Measurements from ENCODE around the gene KANTR. TPM values are rescaled to one million over a fixed set of nuclear protein-coding genes. Genes with fewer than 3 reads are reported as not detected.

KANTR gene
- total and polyA plus RNA-seq, 5 donors = 4.4 to 6.7 (median 5.2) TPM

DNA sequence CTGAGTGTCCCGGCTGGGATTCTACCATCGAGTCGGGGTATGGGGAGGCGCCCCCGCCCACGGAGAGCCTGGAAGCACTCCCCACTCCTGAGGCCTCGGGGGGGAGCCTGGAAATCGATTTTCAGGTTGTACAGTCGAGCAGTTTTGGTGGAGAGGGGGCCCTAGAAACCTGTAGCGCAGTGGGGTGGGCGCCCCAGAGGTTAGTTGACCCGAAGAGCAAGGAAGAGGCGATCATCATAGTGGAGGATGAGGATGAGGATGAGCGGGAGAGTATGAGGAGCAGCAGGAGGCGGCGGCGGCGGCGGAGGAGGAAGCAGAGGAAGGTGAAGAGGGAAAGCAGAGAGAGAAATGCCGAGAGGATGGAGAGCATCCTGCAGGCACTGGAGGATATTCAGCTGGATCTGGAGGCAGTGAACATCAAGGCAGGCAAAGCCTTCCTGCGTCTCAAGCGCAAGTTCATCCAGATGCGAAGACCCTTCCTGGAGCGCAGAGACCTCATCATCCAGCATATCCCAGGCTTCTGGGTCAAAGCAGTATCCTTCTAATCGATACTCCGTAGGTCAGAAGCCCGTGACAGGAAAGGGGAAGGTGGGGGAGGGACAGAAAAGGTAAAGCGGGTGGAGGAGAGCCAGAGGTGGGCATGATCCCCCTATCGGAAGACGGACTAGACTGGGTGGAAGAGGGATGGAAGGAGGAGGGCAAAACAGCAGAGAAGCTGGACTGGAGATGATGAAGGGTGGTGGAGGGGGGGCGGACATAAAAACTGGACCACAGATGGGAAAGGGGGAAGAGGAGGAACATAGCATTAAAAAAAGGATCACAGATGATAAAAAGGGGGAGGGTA is 10.9 kb upstream of the KANTR start:
- intact Hi-C loops (cut with DNase I) = no loop called here
- Histone ChIP-seq H3K4me3 (ENCODE audit: low read length) (peak overlapping the region; percentile 79), H3K4me1 (ENCODE audit: control insufficient read depth, insufficient read depth, low read length) (peaks cover 3% of the 10 kb centered on the region), H3K27me3 (ENCODE audit: control insufficient read depth, insufficient read depth) (no peaks in the 10 kb centered on the region), H3K9me3 (ENCODE audit: control insufficient read depth, low read length) (no peaks in the 10 kb centered on the region), H3K27ac (ENCODE audit: low read length) (peak overlapping the region; percentile 91)
- no peak for DNase-seq
- 4% methylated on average over 31 of the region's 31 CpGs for WGBS
- no peak for ATAC-seq

- Histone ChIP-seq H3K4me3 (ENCODE audit: low read length) (peak overlapping the region; percentile 79), H3K9me3 (ENCODE audit: control insufficient read depth, low read length) (no peaks in the 10 kb centered on the region), H3K27me3 (ENCODE audit: control insufficient read depth, insufficient read depth) (no peaks in the 10 kb centered on the region), H3K27ac (ENCODE audit: low read length) (peak overlapping the region; percentile 48), H3K4me1 (ENCODE audit: control insufficient read depth, insufficient read depth, low read length) (peaks cover 3% of the 10 kb centered on the region)
- intact Hi-C loops (cut with DNase I) = no loop called here
- no peak for DNase-seq
- ATAC-seq = no peak
- WGBS = 63% methylated on average over 4 of the region's 4 CpGs
Observed at GRCh38 chrX:53084043-53084570, 9.8 kb upstream of the KANTR start.

- H3K4me3 ChIP-seq (ENCODE audit: low read length) = no peak overlapping the region
- 82% methylated on average over 9 of the region's 9 CpGs for WGBS
- H3K27me3 ChIP-seq (ENCODE audit: control insufficient read depth, insufficient read depth) = no peaks in the 10 kb centered on the region
- no peaks in the 10 kb centered on the region for H3K9me3 ChIP-seq (ENCODE audit: control insufficient read depth, low read length)
- intact Hi-C loops (cut with DNase I) = no loop called here
- DNase-seq (no peak), ATAC-seq (no peak)
- H3K4me1 ChIP-seq (ENCODE audit: control insufficient read depth, insufficient read depth, low read length) = peaks cover 3% of the 10 kb centered on the region
- no peak overlapping the region for H3K27ac ChIP-seq (ENCODE audit: low read length)
Observed at GRCh38 chrX:53084863-53085262, 9.1 kb upstream of the KANTR start.

DNA sequence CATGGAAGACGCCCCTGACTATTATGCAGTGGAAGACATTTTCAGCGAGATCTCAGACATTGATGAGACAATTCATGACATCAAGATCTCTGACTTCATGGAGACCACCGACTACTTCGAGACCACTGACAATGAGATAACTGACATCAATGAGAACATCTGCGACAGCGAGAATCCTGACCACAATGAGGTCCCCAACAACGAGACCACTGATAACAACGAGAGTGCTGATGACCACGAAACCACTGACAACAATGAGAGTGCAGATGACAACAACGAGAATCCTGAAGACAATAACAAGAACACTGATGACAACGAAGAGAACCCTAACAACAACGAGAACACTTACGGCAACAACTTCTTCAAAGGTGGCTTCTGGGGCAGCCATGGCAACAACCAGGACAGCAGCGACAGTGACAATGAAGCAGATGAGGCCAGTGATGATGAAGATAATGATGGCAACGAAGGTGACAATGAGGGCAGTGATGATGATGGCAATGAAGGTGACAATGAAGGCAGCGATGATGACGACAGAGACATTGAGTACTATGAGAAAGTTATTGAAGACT is 8.2 kb upstream of the KANTR start:
- DNase-seq = no peak
- H3K4me3 ChIP-seq (ENCODE audit: low read length) = no peak overlapping the region
- H3K27me3 ChIP-seq (ENCODE audit: control insufficient read depth, insufficient read depth) = no peaks in the 10 kb centered on the region
- 80% methylated on average over 17 of the region's 17 CpGs for WGBS
- no peaks in the 10 kb centered on the region for H3K9me3 ChIP-seq (ENCODE audit: control insufficient read depth, low read length)
- H3K27ac ChIP-seq (ENCODE audit: low read length) = peak overlapping the region; percentile 73
- H3K4me1 ChIP-seq (ENCODE audit: control insufficient read depth, insufficient read depth, low read length) = peaks cover 3% of the 10 kb centered on the region
- intact Hi-C loops (cut with DNase I) = no loop called here
- ATAC-seq = no peak

GRCh38 chrX:53086464-53086863 is 7.5 kb upstream of the KANTR start:
- Histone ChIP-seq H3K27me3 (ENCODE audit: control insufficient read depth, insufficient read depth) (no peaks in the 10 kb centered on the region), H3K4me1 (ENCODE audit: control insufficient read depth, insufficient read depth, low read length) (peaks cover 3% of the 10 kb centered on the region), H3K9me3 (ENCODE audit: control insufficient read depth, low read length) (no peaks in the 10 kb centered on the region), H3K27ac (ENCODE audit: low read length) (peak overlapping the region; percentile 94), H3K4me3 (ENCODE audit: low read length) (no peak overlapping the region)
- intact Hi-C loops (cut with DNase I) = no loop called here
- peak in 1 of 2 donors; percentile 32 for ATAC-seq
- 36% methylated on average over 6 of the region's 6 CpGs for WGBS
- peak; percentile 58 to 89 (median 78) for DNase-seq

GRCh38 chrX:53087388-53087831 is 6.5 kb upstream of the KANTR start:
- H3K9me3 ChIP-seq (ENCODE audit: control insufficient read depth, low read length) = no peaks in the 10 kb centered on the region
- peak overlapping the region; percentile 94 for H3K27ac ChIP-seq (ENCODE audit: low read length)
- H3K4me1 ChIP-seq (ENCODE audit: control insufficient read depth, insufficient read depth, low read length) = peaks cover 3% of the 10 kb centered on the region
- no peaks in the 10 kb centered on the region for H3K27me3 ChIP-seq (ENCODE audit: control insufficient read depth, insufficient read depth)
- H3K4me3 ChIP-seq (ENCODE audit: low read length) = no peak overlapping the region
- DNase-seq (no peak), ATAC-seq (no peak)
- intact Hi-C loops (cut with DNase I) = no loop called here
- WGBS = 50% methylated on average over 3 of the region's 3 CpGs

DNA sequence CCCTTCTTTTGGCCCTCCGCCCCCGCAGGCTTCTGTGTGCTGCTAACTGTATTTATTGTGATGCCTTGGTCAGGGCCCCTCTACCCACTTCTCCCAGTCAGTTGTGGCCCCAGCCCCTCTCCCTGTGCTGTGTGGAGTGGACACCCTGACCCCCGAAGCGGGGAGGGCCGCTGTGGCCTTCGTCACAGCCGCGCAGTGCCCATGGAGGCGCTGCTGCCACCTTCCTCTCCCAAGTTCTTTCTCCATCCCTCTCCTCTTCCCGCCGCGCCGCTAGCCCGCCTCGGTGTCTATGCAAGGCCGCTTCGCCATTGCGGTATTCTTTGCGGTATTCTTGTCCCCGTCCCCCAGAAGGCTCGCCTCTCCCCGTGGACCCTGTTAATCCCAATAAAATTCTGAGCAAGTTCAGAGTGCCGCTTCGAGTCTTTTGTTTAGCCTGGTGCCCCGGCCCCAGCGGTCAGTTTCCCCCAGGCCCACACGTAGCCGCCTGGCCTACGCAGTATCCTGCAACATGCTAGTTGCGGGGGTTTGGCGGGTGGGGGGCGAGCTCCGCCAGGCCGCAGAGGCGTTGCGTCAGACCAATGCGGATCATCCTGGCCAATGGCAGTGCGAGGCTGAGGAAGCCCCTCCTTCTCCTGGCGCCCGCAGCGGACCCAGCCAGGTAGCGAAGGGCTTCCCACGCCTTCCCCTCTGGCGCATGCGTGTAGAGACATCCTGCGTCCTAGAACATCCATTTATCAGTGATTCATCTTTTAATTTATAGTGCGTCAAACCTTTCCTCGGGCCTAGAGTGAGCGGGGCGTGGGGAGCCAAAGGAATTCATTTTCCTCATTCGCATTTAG is 5.6 kb upstream of the KANTR start:
- WGBS = 21% methylated on average over 51 of the region's 51 CpGs
- DNase-seq = peak; percentile 89 to 92 (median 92)
- Histone ChIP-seq H3K9me3 (ENCODE audit: control insufficient read depth, low read length) (no peaks in the 10 kb centered on the region), H3K4me3 (ENCODE audit: low read length) (peak overlapping the region; percentile 59), H3K27me3 (ENCODE audit: control insufficient read depth, insufficient read depth) (no peaks in the 10 kb centered on the region), H3K4me1 (ENCODE audit: control insufficient read depth, insufficient read depth, low read length) (peaks cover 3% of the 10 kb centered on the region), H3K27ac (ENCODE audit: low read length) (peak overlapping the region; percentile 94)
- intact Hi-C loops (cut with DNase I) = loop anchor here in 1 of 4 donors (2.0 kb wide), 1 partner anchor 16 kb away; no protein-coding TSS in a partner anchor
- ATAC-seq = peak; percentile 88 to 91

DNA sequence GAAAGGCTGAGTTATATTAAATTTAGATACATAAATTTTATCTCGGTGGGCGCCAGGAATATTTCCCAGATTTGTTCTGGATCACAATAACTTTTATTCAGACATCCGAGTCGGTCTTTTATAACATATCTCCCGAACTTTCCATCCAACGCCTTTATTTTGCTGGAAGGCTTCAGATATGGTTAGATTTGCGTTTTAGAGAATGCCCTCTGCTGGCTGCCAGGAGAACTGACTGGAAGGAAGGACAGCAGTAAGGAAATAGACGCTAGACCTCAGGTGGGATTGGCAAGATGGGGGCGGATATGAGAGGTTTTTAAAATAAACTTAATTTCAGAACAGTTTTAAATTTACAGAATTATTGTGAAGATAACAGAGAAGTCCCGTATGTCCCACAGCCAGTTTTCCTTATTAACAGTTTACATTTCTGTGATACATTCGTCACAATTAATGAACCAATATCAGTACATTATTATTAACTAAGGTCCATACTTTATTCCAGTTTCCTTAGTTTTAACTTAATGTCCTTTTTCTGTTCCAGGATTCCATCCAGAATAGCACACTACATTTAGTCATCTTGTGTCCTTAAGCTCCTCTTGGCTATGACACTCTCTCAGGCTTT is 4.6 kb upstream of the KANTR start:
- intact Hi-C loops (cut with DNase I) = loop anchor here in 1 of 4 donors (2.0 kb wide), 1 partner anchor 17 kb away; no protein-coding TSS in a partner anchor
- Histone ChIP-seq H3K9me3 (ENCODE audit: control insufficient read depth, low read length) (no peaks in the 10 kb centered on the region), H3K27me3 (ENCODE audit: control insufficient read depth, insufficient read depth) (no peaks in the 10 kb centered on the region), H3K27ac (ENCODE audit: low read length) (peak overlapping the region; percentile 94), H3K4me1 (ENCODE audit: control insufficient read depth, insufficient read depth, low read length) (peaks cover 3% of the 10 kb centered on the region), H3K4me3 (ENCODE audit: low read length) (peak overlapping the region; percentile 59)
- DNase-seq (peak in 1 of 3 donors; percentile 77), ATAC-seq (no peak)
- 9% methylated on average over 11 of the region's 11 CpGs for WGBS

DNA sequence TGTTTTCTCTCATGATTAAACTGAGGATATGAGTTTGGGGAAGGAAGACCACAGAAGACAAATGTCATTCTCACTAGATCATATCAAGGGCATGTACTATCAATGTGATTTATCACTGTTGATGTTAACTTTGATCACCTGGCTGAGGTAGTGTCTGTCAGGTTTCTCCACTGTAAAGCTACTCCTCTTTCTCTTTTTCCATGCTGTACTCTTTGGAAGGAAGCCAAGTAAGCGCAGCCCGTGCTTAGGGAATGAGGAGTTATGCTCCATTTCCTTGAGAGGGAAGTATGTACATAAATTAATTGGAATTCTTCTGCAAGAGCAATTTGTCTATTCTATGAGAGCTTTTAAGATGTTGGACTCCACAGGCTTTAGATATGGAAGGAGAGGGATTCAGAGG is 4.0 kb upstream of the KANTR start:
- H3K27ac ChIP-seq (ENCODE audit: low read length) = no peak overlapping the region
- WGBS = 59% methylated on average over 2 of the region's 2 CpGs
- intact Hi-C loops (cut with DNase I) = loop anchor here in 1 of 4 donors (2.0 kb wide), 1 partner anchor 17 kb away; no protein-coding TSS in a partner anchor
- no peaks in the 10 kb centered on the region for H3K27me3 ChIP-seq (ENCODE audit: control insufficient read depth, insufficient read depth)
- ATAC-seq (no peak), DNase-seq (no peak)
- H3K4me1 ChIP-seq (ENCODE audit: control insufficient read depth, insufficient read depth, low read length) = peaks cover 3% of the 10 kb centered on the region
- no peak overlapping the region for H3K4me3 ChIP-seq (ENCODE audit: low read length)
- no peaks in the 10 kb centered on the region for H3K9me3 ChIP-seq (ENCODE audit: control insufficient read depth, low read length)

GRCh38 chrX:53091354-53091753 is 2.6 kb upstream of the KANTR start:
- 93% methylated on average over 2 of the region's 2 CpGs for WGBS
- intact Hi-C loops (cut with DNase I) = no loop called here
- peaks cover 3% of the 10 kb centered on the region for H3K4me1 ChIP-seq (ENCODE audit: control insufficient read depth, insufficient read depth, low read length)
- H3K27me3 ChIP-seq (ENCODE audit: control insufficient read depth, insufficient read depth) = no peaks in the 10 kb centered on the region
- no peak overlapping the region for H3K4me3 ChIP-seq (ENCODE audit: low read length)
- H3K27ac ChIP-seq (ENCODE audit: low read length) = no peak overlapping the region
- H3K9me3 ChIP-seq (ENCODE audit: control insufficient read depth, low read length) = no peaks in the 10 kb centered on the region
- no peak for DNase-seq
- no peak for ATAC-seq

Measured in right cardiac atrium (tissue), 5 donors.